Adipocyte (in vitro differentiated cells): ENCODE data around the gene PLRG1.

Experiments
- DNase-seq: peaks from one replicate; pipeline ENCODE4 v3.0.0-alpha.2; 2015; ENCODE audit warnings: low read depth
- H3K27me3 ChIP-seq: replicated peaks from 2 replicates; pipeline ENCODE4 v1.7.0; 2013; ENCODE audit warnings: mild to moderate bottlenecking, low read length, moderate library complexity; ENCODE audit not compliant: control insufficient read depth, insufficient read depth
- H3K36me3 ChIP-seq: 2 replicates; pipeline ENCODE4 v1.7.0; 2013; ENCODE audit warnings: low read length, mild to moderate bottlenecking, moderate library complexity; ENCODE audit not compliant: control insufficient read depth, insufficient read depth, severe bottlenecking
- H3K4me1 ChIP-seq: 2 replicates; pipeline ENCODE4 v1.7.0; 2013; ENCODE audit warnings: mild to moderate bottlenecking, low read length, moderate library complexity; ENCODE audit not compliant: control insufficient read depth, insufficient read depth
- H3K4me3 ChIP-seq: 2 replicates; pipeline ENCODE4 v1.7.0; 2013; ENCODE audit warnings: mild to moderate bottlenecking, low read length, moderate library complexity
- H3K9ac ChIP-seq: 2 replicates; pipeline ENCODE4 v1.7.0; 2013; ENCODE audit warnings: mild to moderate bottlenecking, low read length, moderate library complexity
- H3K9me3 ChIP-seq: 2 replicates; pipeline ENCODE4 v1.7.0; 2013; ENCODE audit warnings: mild to moderate bottlenecking, low read length, moderate library complexity; ENCODE audit not compliant: control insufficient read depth

The PLRG1 gene

GRCh38 chr4:154490234-154490582 is 60.0 kb downstream of the PLRG1 start:
- H3K9ac ChIP-seq: no peak overlapping the region
- H3K4me1 ChIP-seq: peaks cover 5% of the 10 kb centered on the region
- no peaks in the 10 kb centered on the region for H3K9me3 ChIP-seq
- H3K36me3 ChIP-seq: no peaks in the 10 kb centered on the region
- H3K27me3 ChIP-seq: peaks cover 73% of the 10 kb centered on the region
- no peak overlapping the region for H3K4me3 ChIP-seq
- DNase-seq: no peak

- Histone ChIP-seq H3K4me3 (no peak overlapping the region), H3K27me3 (peaks cover 78% of the 10 kb centered on the region), H3K9me3 (no peaks in the 10 kb centered on the region), H3K4me1 (peaks cover 5% of the 10 kb centered on the region), H3K9ac (no peak overlapping the region), H3K36me3 (no peaks in the 10 kb centered on the region)
- no peak for DNase-seq
These were observed 60.5 kb downstream of the PLRG1 start for GRCh38 chr4:154489558-154490233.

- Histone ChIP-seq H3K36me3 (no peaks in the 10 kb centered on the region), H3K9me3 (no peaks in the 10 kb centered on the region), H3K4me3 (no peak overlapping the region), H3K27me3 (peaks cover 71% of the 10 kb centered on the region), H3K4me1 (peaks cover 5% of the 10 kb centered on the region), H3K9ac (no peak overlapping the region)
- no peak for DNase-seq
These were observed 63.1 kb downstream of the PLRG1 start for GRCh38 chr4:154487145-154487544.

- no peaks in the 10 kb centered on the region for H3K4me1 ChIP-seq
- DNase-seq: no peak
- peaks cover 61% of the 10 kb centered on the region for H3K27me3 ChIP-seq
- no peaks in the 10 kb centered on the region for H3K36me3 ChIP-seq
- H3K4me3 ChIP-seq: no peak overlapping the region
- H3K9ac ChIP-seq: no peak overlapping the region
- H3K9me3 ChIP-seq: no peaks in the 10 kb centered on the region
These were observed 65.0 kb downstream of the PLRG1 start for GRCh38 chr4:154485127-154485773.
